GM15510 (cell line): ENCODE results near the gene LMNTD2.

ENCODE experiments used
- POLR2A ChIP-seq: IDR thresholded peaks from 3 replicates; pipeline ENCODE4 v1.6.1; 2011; ENCODE audit warnings: borderline replicate concordance; ENCODE audit not compliant: insufficient read length; ENCODE audit errors: extremely low read depth

Gene LMNTD2

GRCh38 chr11:562046-562645, 1.6 kb upstream of the LMNTD2 start:
- TF ChIP-seq POLR2A, result no peak

DNA sequence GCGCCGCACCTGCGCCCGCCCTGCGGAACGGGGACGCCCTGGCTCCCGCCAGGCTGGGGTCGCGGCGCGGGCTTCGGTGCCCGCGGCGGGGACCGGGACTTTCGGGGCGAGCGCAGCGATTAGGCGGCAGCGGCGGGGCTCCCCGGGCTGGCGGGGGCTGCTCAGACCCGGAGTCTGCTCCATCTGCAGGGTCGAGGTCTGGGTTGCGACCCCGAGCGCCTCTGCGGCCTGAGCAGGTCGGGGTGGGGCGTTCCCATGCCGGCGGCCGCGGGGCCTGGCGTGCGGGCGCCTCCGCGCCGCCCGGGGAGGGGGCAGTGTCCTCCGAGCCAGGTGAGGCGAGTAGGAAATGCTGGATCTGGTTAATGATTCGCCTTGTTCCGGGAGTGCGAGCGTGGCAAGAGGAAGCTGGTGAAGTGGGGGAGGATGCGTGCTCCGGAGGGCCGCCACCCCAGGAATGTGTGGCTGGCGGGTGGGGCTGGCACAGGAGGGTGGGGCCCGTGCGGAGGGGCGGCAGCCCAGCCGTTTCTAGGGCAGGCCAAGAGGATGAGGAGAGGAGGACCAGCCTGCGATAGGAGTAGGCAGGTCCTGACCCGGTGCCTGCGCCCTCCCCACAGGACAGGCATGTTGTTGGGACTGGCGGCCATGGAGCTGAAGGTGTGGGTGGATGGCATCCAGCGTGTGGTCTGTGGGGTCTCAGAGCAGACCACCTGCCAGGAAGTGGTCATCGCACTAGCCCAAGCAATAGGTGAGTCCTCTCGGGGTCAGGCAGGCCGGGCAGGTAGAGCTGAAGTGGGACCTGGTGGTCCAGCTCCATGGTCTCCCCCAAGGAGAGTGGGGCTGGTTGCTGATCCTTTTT, 838 bp upstream of the LMNTD2 start:
- TF ChIP-seq POLR2A, result no peak

DNA sequence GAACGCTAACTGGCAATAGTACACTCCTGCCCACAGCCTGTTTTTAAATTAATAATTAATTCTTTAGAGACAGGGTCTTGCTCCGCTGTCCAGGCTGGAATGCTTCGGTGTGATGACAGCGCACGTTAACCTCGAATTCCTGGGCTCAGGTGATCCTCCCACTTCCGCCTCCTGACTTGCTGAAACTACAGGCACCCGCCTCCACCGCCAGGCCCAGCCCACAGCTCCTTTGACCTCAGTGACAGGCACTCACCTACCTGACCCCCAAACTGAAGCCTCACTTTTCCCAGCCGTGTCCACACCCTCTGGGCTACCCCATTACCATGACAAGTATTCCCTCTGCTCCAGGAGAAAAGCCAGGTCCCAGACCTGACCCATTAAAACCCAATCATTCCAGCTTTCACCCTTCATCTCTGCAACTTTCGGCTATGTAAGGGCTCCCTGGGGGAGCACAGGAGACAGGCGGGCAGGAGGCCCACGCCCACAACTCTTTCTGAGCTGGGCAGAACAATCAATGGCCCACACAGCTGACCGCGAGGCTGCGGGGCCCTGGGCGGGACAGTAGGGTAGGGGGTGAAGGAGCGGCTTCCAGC, 730 bp downstream of the LMNTD2 start:
- TF ChIP-seq POLR2A, result no peak

DNA sequence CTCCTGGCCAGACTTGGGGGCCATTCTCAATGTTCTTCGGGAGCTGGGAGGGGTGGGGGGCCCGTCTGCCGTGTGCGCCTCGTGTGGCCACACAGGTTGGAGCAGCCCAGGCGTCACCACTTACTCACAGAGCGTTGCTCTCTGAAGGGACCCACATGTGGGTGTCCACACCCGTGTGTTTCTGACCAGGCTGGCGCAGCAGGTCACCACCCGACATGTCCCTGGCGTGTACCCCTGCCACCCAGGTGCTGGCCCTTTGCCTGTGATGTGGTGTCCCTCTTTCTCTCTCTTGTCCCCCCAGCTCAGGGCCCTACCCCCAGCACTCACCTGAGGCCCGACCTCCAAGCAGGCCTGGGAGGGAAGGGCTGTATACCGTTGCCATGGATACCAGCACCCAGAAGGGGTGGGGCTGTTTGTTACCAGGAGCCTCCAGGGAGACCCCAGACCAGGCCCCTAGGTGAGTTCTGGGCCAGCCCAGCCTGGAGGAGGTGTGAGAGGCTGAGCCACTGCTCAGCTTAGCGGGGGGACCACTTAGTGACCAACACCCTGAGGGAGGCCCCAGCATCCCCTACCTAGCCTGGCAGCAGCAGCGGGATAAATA, 1.4 kb downstream of the LMNTD2 start:
- TF ChIP-seq POLR2A, result no peak

DNA sequence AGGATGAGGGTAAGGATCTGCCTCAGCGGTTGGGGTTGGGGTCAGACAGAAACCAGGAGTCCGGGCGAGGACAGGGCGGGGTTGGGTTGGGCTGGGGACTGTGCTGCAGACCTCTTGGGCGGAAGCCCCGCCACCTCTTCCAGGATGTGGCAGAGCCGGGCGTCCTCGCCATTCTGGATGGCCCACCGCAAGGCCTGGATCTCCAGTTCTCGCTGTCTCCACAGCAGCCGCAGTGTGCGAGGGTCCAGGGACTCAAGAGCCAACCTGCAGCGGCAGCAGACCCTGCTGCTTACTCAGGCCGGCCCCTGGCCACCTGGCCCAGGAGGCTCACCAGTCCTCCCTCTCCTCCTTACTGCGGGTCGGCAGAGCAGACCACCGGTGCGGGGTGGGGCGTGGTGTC, 2.0 kb downstream of the LMNTD2 start:
- TF ChIP-seq POLR2A, result no peak

DNA sequence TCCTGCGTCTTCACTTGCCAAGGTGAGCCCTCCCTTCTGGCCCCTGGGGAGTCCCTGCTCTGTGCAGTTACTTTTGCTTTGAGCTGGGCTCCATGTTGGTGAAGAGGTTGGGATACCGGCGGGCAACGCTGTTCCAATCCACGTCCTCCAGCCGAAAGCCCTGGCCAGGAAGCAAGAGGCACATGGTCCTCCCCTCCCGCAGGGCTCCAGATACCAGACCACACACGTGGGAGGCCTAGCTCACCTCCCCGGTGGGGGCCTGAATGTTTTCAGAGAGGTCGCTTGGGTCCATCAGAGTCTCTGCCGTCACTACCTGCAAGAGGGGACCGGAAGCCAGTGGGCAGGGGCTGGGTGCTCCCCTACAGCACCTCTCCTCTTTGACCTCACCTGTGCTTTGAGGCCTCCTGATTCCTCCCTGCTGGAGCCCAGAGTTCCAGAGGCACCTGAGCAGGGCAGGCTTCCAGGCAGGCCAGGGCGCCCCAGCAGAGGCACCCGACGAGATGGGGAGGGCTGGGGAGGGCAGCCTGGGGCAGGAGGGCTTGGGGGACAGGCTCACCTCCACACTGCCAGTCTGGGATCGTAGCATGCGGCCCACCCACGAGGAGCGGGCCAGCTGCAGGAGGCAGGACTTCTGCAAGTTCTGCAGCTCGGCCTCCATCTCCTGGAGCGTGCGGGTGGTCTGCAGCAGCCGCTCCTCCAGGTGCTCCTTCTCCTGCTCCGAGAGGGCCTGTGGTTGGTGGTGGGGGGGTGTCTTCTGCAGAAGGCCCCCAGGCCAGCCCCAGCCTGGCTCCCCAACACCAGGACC, 3.0 kb downstream of the LMNTD2 start:
- TF ChIP-seq POLR2A, result no peak

DNA sequence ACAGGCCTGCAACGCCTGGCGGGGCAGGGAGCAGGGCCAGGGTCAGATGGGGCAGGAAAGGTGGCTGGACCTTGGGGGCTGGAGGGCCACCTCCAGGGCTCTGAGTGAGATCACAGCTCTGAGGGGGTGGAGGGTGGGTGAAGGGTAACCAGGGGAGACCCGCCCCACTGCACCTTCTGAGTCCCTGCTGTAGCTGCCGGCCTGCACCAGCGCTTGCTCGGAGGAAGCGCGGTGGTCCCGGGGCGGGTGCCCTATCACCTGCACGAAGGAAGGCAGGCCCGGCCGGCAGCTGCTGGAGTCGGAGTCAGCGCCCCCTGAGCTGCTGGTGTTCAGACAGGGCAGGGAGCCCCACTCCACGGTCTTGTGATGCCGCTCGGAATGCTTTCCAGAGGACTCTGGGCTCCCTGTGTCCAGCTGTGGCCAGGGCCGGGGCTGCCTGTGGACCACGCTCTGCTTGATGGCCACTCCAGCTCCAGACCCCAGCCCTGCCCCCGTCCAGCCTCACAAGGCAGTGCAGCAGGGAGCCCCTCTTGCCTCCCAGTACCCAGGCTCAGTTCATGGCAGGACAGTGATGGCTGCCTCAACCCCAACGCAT, 3.8 kb downstream of the LMNTD2 start:
- no peak for TF ChIP-seq POLR2A

GRCh38 chr11:555780-556661, 4.5 kb downstream of the LMNTD2 start:
- no peak for TF ChIP-seq POLR2A

GRCh38 chr11:555227-555779, 5.2 kb downstream of the LMNTD2 start:
- TF ChIP-seq POLR2A, result no peak

- TF ChIP-seq POLR2A, result no peak
Measured at GRCh38 chr11:554428-555226, 5.9 kb downstream of the LMNTD2 start.

DNA sequence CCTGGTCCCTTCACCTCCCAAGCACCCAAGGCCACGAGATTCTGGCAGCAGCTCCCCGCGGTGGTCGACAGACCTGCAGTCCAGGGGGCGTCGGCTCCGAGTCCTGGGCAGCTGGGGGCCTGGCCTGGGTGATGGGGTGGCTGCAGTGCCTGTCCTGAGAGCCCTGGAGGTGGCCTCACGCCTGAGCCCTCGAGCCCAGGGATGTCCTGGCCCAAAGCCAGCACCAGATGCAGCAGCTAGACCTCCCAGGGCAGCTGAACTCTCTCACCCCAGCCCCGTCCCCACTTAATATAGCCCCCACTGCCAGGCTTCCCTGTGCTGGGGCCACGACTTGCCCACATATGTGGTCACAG, 6.6 kb downstream of the LMNTD2 start:
- TF ChIP-seq POLR2A, result no peak
